ENCODE measurements around the gene PRSS53.
"Not testable (repeated sequence)": the region's sequence is repeated elsewhere in the genome, so short reads cannot be mapped to it uniquely, and the experiment has no call there.

The PRSS53 gene

GRCh38 chr16:31106509-31107464, 18.0 kb upstream of the PRSS53 start:
- Histone ChIP-seq H3K79me1 (ENCODE audit: low read length) (peaks cover 6% of the 10 kb centered on the region), H3K9me3 (ENCODE audit: insufficient read depth, low read depth, low read length) (peaks cover 3% of the 10 kb centered on the region), H3K27me3 (ENCODE audit: insufficient read depth, low read length) (no peaks in the 10 kb centered on the region), H3K79me2 (ENCODE audit: control insufficient read depth, insufficient read depth, low read length, poor library complexity) (peaks cover 6% of the 10 kb centered on the region), H3K27ac (ENCODE audit: low read depth, low read length) (no peak overlapping the region), H4K91ac (ENCODE audit: low read depth, low read length) (no peak overlapping the region), H2AK5ac (ENCODE audit: low read length) (no peak overlapping the region), H3K4me3 (ENCODE audit: low read depth, low read length) (no peak overlapping the region), H3K14ac (ENCODE audit: low read length) (no peak overlapping the region), H3K23ac (ENCODE audit: low read length) (no peak overlapping the region), H2BK5ac (ENCODE audit: low read depth, low read length, poor library complexity) (no peak overlapping the region), H3K36me3 (ENCODE audit: control insufficient read depth in 1 of 2, insufficient read depth in 2 of 2, low read length in 2 of 2) (peaks cover 26 to 27% of the 10 kb centered on the region in 2 experiments), H3K4me2 (ENCODE audit: low read length) (no peak overlapping the region), H3K18ac (ENCODE audit: low read length) (no peak overlapping the region), H4K12ac (ENCODE audit: low read depth, low read length) (no peak overlapping the region), H3K4ac (ENCODE audit: low read depth, low read length) (no peak overlapping the region), H2BK120ac (ENCODE audit: insufficient read depth, low read length, poor library complexity) (no peak overlapping the region), H3K4me1 (ENCODE audit: control insufficient read depth in 1 of 2, insufficient read depth in 2 of 2, low read length in 2 of 2) (peaks cover 0 to 14% of the 10 kb centered on the region in 2 experiments), H2AFZ (ENCODE audit: insufficient read depth, low read length, poor library complexity) (no peak overlapping the region), H2BK12ac (ENCODE audit: low read length) (no peak overlapping the region), H4K8ac (ENCODE audit: low read depth, low read length) (no peak overlapping the region), H3K9ac (ENCODE audit: low read length) (no peak overlapping the region)
- WGBS (ENCODE audit: extremely low coverage, insufficient coverage, insufficient read length): no CpG with 5 or more reads among the region's 28 CpGs
- DNase-seq: no peak

DNA sequence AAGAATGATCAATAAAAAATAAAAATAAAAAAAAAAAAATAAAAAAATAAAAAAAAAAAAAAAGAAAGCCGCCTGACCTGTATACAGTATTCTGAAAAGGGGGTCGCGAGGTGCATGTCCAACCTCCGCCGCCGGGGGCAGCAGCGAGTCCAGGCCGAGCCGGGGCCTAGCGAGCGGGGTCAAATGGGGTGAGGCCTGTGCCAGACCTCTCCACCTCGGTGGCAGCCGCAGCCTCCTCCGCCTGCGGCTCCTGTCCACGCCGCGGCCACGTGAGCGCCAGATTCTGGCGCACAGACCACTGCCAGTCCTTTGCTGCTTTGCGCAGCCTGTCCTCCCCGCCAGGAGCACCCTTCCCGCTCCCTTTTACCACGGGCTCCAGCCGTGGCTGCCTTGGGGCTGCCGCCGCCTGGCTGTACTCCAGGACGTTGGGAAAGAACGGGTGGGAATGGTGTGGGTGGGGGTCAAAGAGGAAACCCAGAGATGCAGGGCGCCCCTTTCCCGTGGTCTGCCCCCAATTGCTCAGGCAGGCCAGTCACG, 17.0 kb upstream of the PRSS53 start:
- peak; percentile 69 to 87 for DNase-seq
- no peak overlapping the region for H3K14ac ChIP-seq (ENCODE audit: low read length)
- H4K8ac ChIP-seq (ENCODE audit: low read depth, low read length): no peak overlapping the region
- H4K91ac ChIP-seq (ENCODE audit: low read depth, low read length): no peak overlapping the region
- no peak overlapping the region for H3K4ac ChIP-seq (ENCODE audit: low read depth, low read length)
- H2AK5ac ChIP-seq (ENCODE audit: low read length): no peak overlapping the region
- H3K79me2 ChIP-seq (ENCODE audit: control insufficient read depth, insufficient read depth, low read length, poor library complexity): peaks cover 6% of the 10 kb centered on the region
- H3K4me3 ChIP-seq (ENCODE audit: low read depth, low read length): no peak overlapping the region
- H3K18ac ChIP-seq (ENCODE audit: low read length): no peak overlapping the region
- H3K9ac ChIP-seq (ENCODE audit: low read length): no peak overlapping the region
- no peak overlapping the region for H3K23ac ChIP-seq (ENCODE audit: low read length)
- peaks cover 3% of the 10 kb centered on the region for H3K9me3 ChIP-seq (ENCODE audit: insufficient read depth, low read depth, low read length)
- H3K4me2 ChIP-seq (ENCODE audit: low read length): peak overlapping the region; percentile 29
- H2BK5ac ChIP-seq (ENCODE audit: low read depth, low read length, poor library complexity): no peak overlapping the region
- H3K4me1 ChIP-seq (ENCODE audit: control insufficient read depth in 1 of 2, insufficient read depth in 2 of 2, low read length in 2 of 2): peaks cover 0 to 14% of the 10 kb centered on the region in 2 experiments
- peaks cover 6% of the 10 kb centered on the region for H3K79me1 ChIP-seq (ENCODE audit: low read length)
- peaks cover 15 to 17% of the 10 kb centered on the region in 2 experiments for H3K36me3 ChIP-seq (ENCODE audit: control insufficient read depth in 1 of 2, insufficient read depth in 2 of 2, low read length in 2 of 2)
- no peak overlapping the region for H3K27ac ChIP-seq (ENCODE audit: low read depth, low read length)
- H3K27me3 ChIP-seq (ENCODE audit: insufficient read depth, low read length): no peaks in the 10 kb centered on the region
- no CpG with 5 or more reads among the region's 33 CpGs for WGBS (ENCODE audit: extremely low coverage, insufficient coverage, insufficient read length)
- no peak overlapping the region for H4K12ac ChIP-seq (ENCODE audit: low read depth, low read length)
- no peak overlapping the region for H2BK12ac ChIP-seq (ENCODE audit: low read length)
- peak overlapping the region; percentile 32 for H2AFZ ChIP-seq (ENCODE audit: insufficient read depth, low read length, poor library complexity)
- no peak overlapping the region for H2BK120ac ChIP-seq (ENCODE audit: insufficient read depth, low read length, poor library complexity)

- H3K79me1 ChIP-seq (ENCODE audit: low read length); H4K12ac ChIP-seq (ENCODE audit: low read depth, low read length); H3K4ac ChIP-seq (ENCODE audit: low read depth, low read length); H2BK5ac ChIP-seq (ENCODE audit: low read depth, low read length, poor library complexity); H2AFZ ChIP-seq (ENCODE audit: insufficient read depth, low read length, poor library complexity); H3K27ac ChIP-seq (ENCODE audit: low read depth, low read length); DNase-seq; H3K4me2 ChIP-seq (ENCODE audit: low read length); H3K9ac ChIP-seq (ENCODE audit: low read length); H2AK5ac ChIP-seq (ENCODE audit: low read length); H3K18ac ChIP-seq (ENCODE audit: low read length); H2BK120ac ChIP-seq (ENCODE audit: insufficient read depth, low read length, poor library complexity); H3K4me3 ChIP-seq (ENCODE audit: low read depth, low read length); H4K8ac ChIP-seq (ENCODE audit: low read depth, low read length); H3K14ac ChIP-seq (ENCODE audit: low read length); H3K27me3 ChIP-seq (ENCODE audit: insufficient read depth, low read length); H2BK12ac ChIP-seq (ENCODE audit: low read length); H3K9me3 ChIP-seq (ENCODE audit: insufficient read depth, low read depth, low read length); H3K79me2 ChIP-seq (ENCODE audit: control insufficient read depth, insufficient read depth, low read length, poor library complexity); H3K36me3 ChIP-seq (ENCODE audit: control insufficient read depth in 1 of 2, insufficient read depth in 2 of 2, low read length in 2 of 2); H3K4me1 ChIP-seq (ENCODE audit: control insufficient read depth in 1 of 2, insufficient read depth in 2 of 2, low read length in 2 of 2); H4K91ac ChIP-seq (ENCODE audit: low read depth, low read length): not testable (repeated sequence)
- H3K23ac ChIP-seq (ENCODE audit: low read length): peak overlapping the region; percentile 99
- no CpG with 5 or more reads among the region's 13 CpGs for WGBS (ENCODE audit: extremely low coverage, insufficient coverage, insufficient read length)
These were observed 12.3 kb upstream of the PRSS53 start for GRCh38 chr16:31100876-31101641.

DNA sequence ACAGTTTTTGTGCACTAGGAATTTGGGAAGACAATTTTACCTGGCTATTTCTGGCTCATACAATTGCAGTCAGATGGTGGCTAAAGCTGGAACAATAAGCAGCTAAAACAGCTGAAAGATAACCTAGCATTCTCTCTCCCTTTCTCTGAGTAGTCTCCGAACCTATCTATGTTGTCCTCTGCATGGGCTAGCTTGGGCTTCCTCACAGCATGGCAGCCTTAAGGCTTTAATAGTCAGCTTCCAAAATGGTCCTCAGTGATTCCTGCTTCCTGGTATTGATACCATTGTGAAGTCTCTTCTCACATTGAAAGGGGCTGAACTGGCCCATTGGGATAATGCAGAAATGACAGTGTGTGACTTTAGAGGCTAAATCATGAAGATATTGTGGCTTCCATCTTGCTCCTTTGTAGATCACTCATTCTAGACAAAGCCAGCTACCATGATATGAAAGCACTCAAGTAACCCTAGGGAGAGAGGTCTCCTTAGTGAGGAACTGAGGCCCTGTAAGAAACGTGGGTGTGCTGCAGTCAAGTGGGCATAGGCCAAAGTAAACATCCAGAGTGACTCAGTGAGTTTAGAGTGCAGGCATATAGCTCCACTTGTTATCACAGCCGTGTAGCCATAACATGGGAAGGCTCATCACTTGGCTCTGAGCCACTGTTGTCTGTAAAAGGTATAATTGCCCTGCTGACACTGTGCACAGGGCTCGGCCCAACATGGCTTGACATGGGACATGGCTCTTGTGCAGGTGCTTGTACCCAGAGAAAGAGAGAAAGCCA, 11.3 kb upstream of the PRSS53 start:
- H3K27ac ChIP-seq (ENCODE audit: low read depth, low read length): no peak overlapping the region
- H4K8ac ChIP-seq (ENCODE audit: low read depth, low read length): no peak overlapping the region
- H3K79me1 ChIP-seq (ENCODE audit: low read length): no peaks in the 10 kb centered on the region
- H3K4me3 ChIP-seq (ENCODE audit: low read depth, low read length): no peak overlapping the region
- no peaks in the 10 kb centered on the region for H3K4me1 ChIP-seq (ENCODE audit: control insufficient read depth in 1 of 2, insufficient read depth in 2 of 2, low read length in 2 of 2)
- H3K4me2 ChIP-seq (ENCODE audit: low read length): no peak overlapping the region
- H3K4ac ChIP-seq (ENCODE audit: low read depth, low read length): no peak overlapping the region
- no peak overlapping the region for H3K14ac ChIP-seq (ENCODE audit: low read length)
- peaks cover 3% of the 10 kb centered on the region for H3K9me3 ChIP-seq (ENCODE audit: insufficient read depth, low read depth, low read length)
- no CpG with 5 or more reads among the region's 4 CpGs for WGBS (ENCODE audit: extremely low coverage, insufficient coverage, insufficient read length)
- H3K36me3 ChIP-seq (ENCODE audit: control insufficient read depth in 1 of 2, insufficient read depth in 2 of 2, low read length in 2 of 2): no peaks in the 10 kb centered on the region
- no peak overlapping the region for H2BK5ac ChIP-seq (ENCODE audit: low read depth, low read length, poor library complexity)
- H3K18ac ChIP-seq (ENCODE audit: low read length): no peak overlapping the region
- no peak overlapping the region for H3K9ac ChIP-seq (ENCODE audit: low read length)
- DNase-seq: no peak
- no peak overlapping the region for H4K12ac ChIP-seq (ENCODE audit: low read depth, low read length)
- no peak overlapping the region for H2AFZ ChIP-seq (ENCODE audit: insufficient read depth, low read length, poor library complexity)
- H2BK12ac ChIP-seq (ENCODE audit: low read length): no peak overlapping the region
- H4K91ac ChIP-seq (ENCODE audit: low read depth, low read length): no peak overlapping the region
- H3K27me3 ChIP-seq (ENCODE audit: insufficient read depth, low read length): no peaks in the 10 kb centered on the region
- peak overlapping the region; percentile 49 for H3K23ac ChIP-seq (ENCODE audit: low read length)
- H2BK120ac ChIP-seq (ENCODE audit: insufficient read depth, low read length, poor library complexity): no peak overlapping the region
- H2AK5ac ChIP-seq (ENCODE audit: low read length): no peak overlapping the region
- no peaks in the 10 kb centered on the region for H3K79me2 ChIP-seq (ENCODE audit: control insufficient read depth, insufficient read depth, low read length, poor library complexity)

Measured in trophoblast cell (in vitro differentiated cells and primary cell).